GM18502 (cell line): ENCODE results near the gene KLF4.

Experiments used
- ATAC-seq: cut with Tn5 transposase; IDR thresholded peaks from one replicate; pipeline ENCODE4 v1.9.1; 2021; ENCODE audit warnings: mild to moderate bottlenecking; ENCODE audit not compliant: unreplicated experiment, poor library complexity

Gene KLF4

GRCh38 chr9:107488375-107489143, 1.0 kb downstream of the KLF4 start:
- no peak for ATAC-seq

- ATAC-seq, result no peak
Measured at GRCh38 chr9:107487521-107488374, 1.8 kb downstream of the KLF4 start.

GRCh38 chr9:107486674-107487520, 2.7 kb downstream of the KLF4 start:
- ATAC-seq, result no peak

GRCh38 chr9:107485458-107486043, 4.0 kb downstream of the KLF4 start:
- ATAC-seq, result no peak

GRCh38 chr9:107484117-107484723, 5.3 kb downstream of the KLF4 start:
- ATAC-seq, result peak; percentile 77

- ATAC-seq, result no peak
Measured at GRCh38 chr9:107483666-107484065, 5.9 kb downstream of the KLF4 start.

GRCh38 chr9:107481035-107481434, 8.5 kb downstream of the KLF4 start:
- no peak for ATAC-seq

- no peak for ATAC-seq
Measured at GRCh38 chr9:107480386-107480789, 9.2 kb downstream of the KLF4 start.

- no peak for ATAC-seq
Measured at GRCh38 chr9:107478805-107479204, 10.8 kb downstream of the KLF4 start.

- no peak for ATAC-seq
Measured at GRCh38 chr9:107474124-107474523, 15.4 kb downstream of the KLF4 start.

GRCh38 chr9:107472581-107473340, 16.8 kb downstream of the KLF4 start:
- ATAC-seq, result no peak

GRCh38 chr9:107471552-107471951, 18.0 kb downstream of the KLF4 start:
- ATAC-seq, result no peak

- ATAC-seq, result no peak
Measured at GRCh38 chr9:107467416-107467815, 22.2 kb downstream of the KLF4 start.

GRCh38 chr9:107466826-107467225, 22.7 kb downstream of the KLF4 start:
- ATAC-seq, result no peak

GRCh38 chr9:107465467-107466451, 23.8 kb downstream of the KLF4 start:
- ATAC-seq, result peak; percentile 86

GRCh38 chr9:107464516-107464915, 25.1 kb downstream of the KLF4 start:
- no peak for ATAC-seq

- no peak for ATAC-seq
Measured at GRCh38 chr9:107462691-107463090, 26.9 kb downstream of the KLF4 start.
